A549 (cell line): ENCODE measurements around the gene RPS6KB2. TPM values are rescaled to one million over a fixed set of nuclear protein-coding genes. Genes with fewer than 3 reads are reported as not detected.

ENCODE experiments used
- ATAC-seq, 2 experiments: fragments of 200-7000 bp in 1 of 2; fragments of >200 bp in 1 of 2; cut with Nextera tagmentation in 1 of 2; cut with Tn5 transposase in 1 of 2; 3 replicates each; pipeline versions ENCODE4 v1.8.0 to v1.9.1; 2018 to 2020; ENCODE audit warnings: mild to moderate bottlenecking in 1 of 2, moderate library complexity in 1 of 2
- CTCF ChIA-PET: fragments of 300-600 bp; sonication (Branson Sonifier 250); formaldehyde crosslinking; extraction: SDS; loops from one replicate; lab custom pipeline; 2021; ENCODE audit warnings: antibody characterized with exemption, inconsistent platforms; lab: Yijun Ruan, JAX
- POLR2A ChIA-PET: fragments of 350-600 bp; formaldehyde crosslinking; extraction: SDS; loops from one replicate; lab custom pipeline; 2021; ENCODE audit warnings: antibody characterized with exemption, inconsistent platforms; lab: Yijun Ruan, JAX
- DNase-seq, 2 experiments: peaks; one replicate each; pipeline versions ENCODE4 v3.0.0 to v3.0.0-alpha.2; 2011 to 2016; ENCODE audit warnings: low read depth in 1 of 2, low spot score in 1 of 2
- FAIRE-seq: peaks from 2 replicates; lab custom pipeline; 2011; peaks lifted over from hg19 to GRCh38; lab: Jason Lieb, UNC
- H3K27ac ChIP-seq, 2 experiments: fragments of >200 bp; sonication (Bioruptor Twin); formaldehyde crosslinking; 3 replicates each; pipeline ENCODE4 v1.5.1; 2016 to 2017
- H3K4me1 ChIP-seq: fragments of >200 bp; sonication (Bioruptor Twin); formaldehyde crosslinking; 3 replicates; pipeline ENCODE4 v1.6.1; 2016
- H3K4me2 ChIP-seq: fragments of >200 bp; sonication (Bioruptor Twin); formaldehyde crosslinking; 3 replicates; pipeline ENCODE4 v1.6.1; 2016
- H3K4me3 ChIP-seq: fragments of >200 bp; sonication (Bioruptor Twin); formaldehyde crosslinking; 3 replicates; pipeline ENCODE4 v1.5.1; 2016
- H3K9me3 ChIP-seq: fragments of >200 bp; sonication (Bioruptor Twin); formaldehyde crosslinking; 3 replicates; pipeline ENCODE4 v1.6.1; 2016
- ATOH8 ChIP-seq: fragments of 250-450 bp; sonication (Bioruptor Pico); IDR thresholded peaks from 2 replicates; pipeline ENCODE4 v1.5.0; 2020; ENCODE audit warnings: low read depth, mild to moderate bottlenecking, moderate library complexity
- BCL3 ChIP-seq: fragments of >200 bp; sonication (Bioruptor Twin); formaldehyde crosslinking; IDR thresholded peaks from 3 replicates; pipeline ENCODE4 v1.6.1; 2016
- BHLHE40 ChIP-seq: IDR thresholded peaks from 2 replicates; pipeline ENCODE4 v1.6.1; 2012; ENCODE audit warnings: low read depth, low read length, inconsistent platforms
- CHD4 ChIP-seq: fragments of 200-600 bp; sonication (generic); IDR thresholded peaks from 2 replicates; pipeline ENCODE4 v1.6.1; 2016; ENCODE audit warnings: antibody characterized with exemption, mild to moderate bottlenecking, borderline replicate concordance
- E2F6 ChIP-seq: IDR thresholded peaks from 2 replicates; pipeline ENCODE4 v1.6.1; 2012; ENCODE audit warnings: low read depth, borderline replicate concordance
- EHF ChIP-seq: fragments of 250-450 bp; sonication (Bioruptor Pico); IDR thresholded peaks from 2 replicates; pipeline ENCODE4 v1.5.0; 2020; ENCODE audit warnings: mild to moderate bottlenecking
- FOSL2 ChIP-seq, 2 experiments: fragments of 450-650 bp in 1 of 2; fragments of >200 bp in 1 of 2; sonication (Bioruptor Twin) in 1 of 2; formaldehyde crosslinking; IDR thresholded peaks; 2 replicates each; pipeline versions ENCODE4 v1.5.0 to v1.6.1; 2016 to 2020; ENCODE audit warnings: mild to moderate bottlenecking in 1 of 2, moderate library complexity in 1 of 2
- GATA3 ChIP-seq: IDR thresholded peaks from 2 replicates; pipeline ENCODE4 v1.6.1; 2012; ENCODE audit warnings: borderline replicate concordance
- HOXA7 ChIP-seq: fragments of 250-450 bp; sonication (Bioruptor Pico); IDR thresholded peaks from 2 replicates; pipeline ENCODE4 v1.5.0; 2020; ENCODE audit warnings: mild to moderate bottlenecking, moderate library complexity
- HOXB13 ChIP-seq: fragments of 250-450 bp; sonication (Bioruptor Pico); IDR thresholded peaks from 2 replicates; pipeline ENCODE4 v1.5.0; 2020; ENCODE audit warnings: low read depth, mild to moderate bottlenecking, moderate library complexity
- HOXB5 ChIP-seq: fragments of 250-450 bp; sonication (Bioruptor Pico); IDR thresholded peaks from 2 replicates; pipeline ENCODE4 v1.5.0; 2020; ENCODE audit warnings: mild to moderate bottlenecking, moderate library complexity
- JUN ChIP-seq, 2 experiments: fragments of >200 bp; sonication (Bioruptor Twin); formaldehyde crosslinking; IDR thresholded peaks; 2 replicates in 1 of 2; 3 replicates in 1 of 2; pipeline ENCODE4 v1.6.1; 2016 to 2017
- KDM5A ChIP-seq: fragments of 200-600 bp; sonication (generic); IDR thresholded peaks from 2 replicates; pipeline ENCODE4 v1.6.1; 2016; ENCODE audit warnings: antibody characterized with exemption, mild to moderate bottlenecking
- MAFK ChIP-seq: fragments of 450-650 bp; IDR thresholded peaks from 2 replicates; pipeline ENCODE4 v1.6.1; 2014; ENCODE audit not compliant: partially characterized antibody
- NFE2L2 ChIP-seq: fragments of 150-350 bp; conservative IDR thresholded peaks from 2 replicates; pipeline ENCODE4 v1.6.1; 2014; ENCODE audit warnings: low read length
- NPAS2 ChIP-seq: fragments of 250-450 bp; sonication (Bioruptor Pico); IDR thresholded peaks from 2 replicates; pipeline ENCODE4 v1.8.0; 2022; ENCODE audit warnings: mild to moderate bottlenecking, moderate library complexity, borderline replicate concordance
- NR3C1 ChIP-seq: fragments of >200 bp; sonication (Bioruptor Twin); formaldehyde crosslinking; IDR thresholded peaks from 3 replicates; pipeline ENCODE4 v1.6.1; 2017
- PBX3 ChIP-seq: IDR thresholded peaks from 2 replicates; pipeline ENCODE4 v1.6.1; 2012
- PHF8 ChIP-seq: fragments of 200-600 bp; sonication (generic); IDR thresholded peaks from 2 replicates; pipeline ENCODE4 v1.6.1; 2016; ENCODE audit warnings: low read depth, mild to moderate bottlenecking, antibody characterized with exemption, moderate library complexity, borderline replicate concordance
- POLR2A ChIP-seq: IDR thresholded peaks from 2 replicates; pipeline ENCODE4 v1.6.1; 2012; ENCODE audit warnings: mild to moderate bottlenecking, low read length
- RAD21 ChIP-seq, 2 experiments: fragments of >200 bp in 1 of 2; sonication (Bioruptor Twin) in 1 of 2; formaldehyde crosslinking in 1 of 2; IDR thresholded peaks in 1 of 2; conservative IDR thresholded peaks in 1 of 2; 2 replicates in 1 of 2; 3 replicates in 1 of 2; pipeline ENCODE4 v1.6.1; 2012 to 2018; ENCODE audit warnings: inconsistent platforms in 1 of 2
- RARB ChIP-seq: fragments of 250-450 bp; sonication (Bioruptor Pico); IDR thresholded peaks from 2 replicates; pipeline ENCODE4 v1.8.0; 2021; ENCODE audit warnings: mild to moderate bottlenecking, moderate library complexity
- RFX5 ChIP-seq: fragments of 450-650 bp; IDR thresholded peaks from 2 replicates; pipeline ENCODE4 v1.7.1; 2014; ENCODE audit warnings: antibody characterized with exemption, mild to moderate bottlenecking, moderate library complexity
- SMC3 ChIP-seq: fragments of >200 bp; sonication (Bioruptor Twin); formaldehyde crosslinking; IDR thresholded peaks from 3 replicates; pipeline ENCODE4 v1.6.1; 2018; ENCODE audit warnings: inconsistent platforms
- TFCP2L1 ChIP-seq: fragments of 250-450 bp; sonication (Bioruptor Pico); IDR thresholded peaks from 2 replicates; pipeline ENCODE4 v1.5.0; 2021; ENCODE audit warnings: mild to moderate bottlenecking
- TP53 ChIP-seq: fragments of 250-450 bp; sonication (Bioruptor Pico); IDR thresholded peaks from 2 replicates; pipeline ENCODE4 v1.5.0; 2021; ENCODE audit warnings: mild to moderate bottlenecking, moderate library complexity
- ZFP36 ChIP-seq: fragments of 450-650 bp; IDR thresholded peaks from 2 replicates; pipeline ENCODE4 v1.6.1; 2014; ENCODE audit warnings: borderline replicate concordance; ENCODE audit not compliant: partially characterized antibody
- ZNF302 ChIP-seq: fragments of 250-450 bp; sonication (Bioruptor Pico); IDR thresholded peaks from 2 replicates; pipeline ENCODE4 v1.9.0; 2021; ENCODE audit warnings: inconsistent platforms, mild to moderate bottlenecking, moderate library complexity
- ZSCAN20 ChIP-seq: fragments of 250-450 bp; sonication (Bioruptor Pico); IDR thresholded peaks from 2 replicates; pipeline ENCODE4 v1.8.0; 2022; ENCODE audit warnings: mild to moderate bottlenecking, moderate library complexity
- WGBS: methylation state at CpG from one replicate; pipeline ENCODE4 v1.1.6; 2017; ENCODE audit errors: missing lambda C conversion rate; 5-methylcytosine and 5-hydroxymethylcytosine counted together
- polyA plus RNA-seq, 4 experiments: library from polyadenylated mRNA; depleted of rRNA in 3 of 4; stranded (reverse); fragments of >200 nt; fragmentation: RNase III in 1 of 4; extraction: RNeasy Plus Mini Kit Qiagen cat#74134 plus additional on column Dnase treatment in 1 of 4; gene quantifications; 2 replicates in 3 of 4; 3 replicates in 1 of 4; pipeline ENCODE4 v1.2.3, GENCODE V29; 2011 to 2017
- TF ChIP-seq, protein P1 (sequence below): fragments of >200 bp; sonication (Bioruptor Twin); formaldehyde crosslinking; IDR thresholded peaks from 2 replicates; pipeline ENCODE4 v1.6.1; 2016

The RPS6KB2 gene
- polyA plus RNA-seq, 2 of the 4 experiments (the other 2 are of a cell fraction), result 40.9 to 47.9 TPM

DNA sequence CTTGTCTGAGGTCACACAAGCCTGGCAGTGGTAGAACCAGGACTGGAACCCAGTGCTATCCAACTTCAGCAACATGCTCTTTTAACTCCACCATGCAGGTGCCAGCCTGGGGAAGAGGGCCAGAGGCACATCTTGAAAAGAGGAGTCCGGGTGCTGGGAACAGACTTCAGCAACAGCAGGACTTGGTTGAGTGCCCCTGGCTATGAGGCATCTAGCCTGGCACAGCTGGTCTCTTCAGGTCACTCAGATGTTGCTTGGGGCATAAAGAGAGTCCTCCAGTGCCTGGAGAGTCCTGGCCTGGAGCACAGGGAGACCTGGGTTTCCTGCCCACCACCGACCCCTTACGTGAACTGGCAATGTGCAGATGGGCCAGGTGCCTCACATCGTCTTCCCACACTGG lies 49.8 kb upstream of the RPS6KB2 start:
- Histone ChIP-seq H3K27ac (peak overlapping the region; percentile 95 to 100), H3K9me3 (no peaks in the 10 kb centered on the region), H3K4me3 (no peak overlapping the region), H3K4me1 (peaks cover 85% of the 10 kb centered on the region), H3K4me2 (peak overlapping the region; percentile 95)
- DNase-seq (no peak), FAIRE-seq (no peak), ATAC-seq (no peak)
- ChIA-PET POLR2A (interaction anchor here (0.6 to 7.7 kb wide), 4 partner anchors 8 to 33 kb away, joined by 9 to 129 read pairs (median 24); partner anchors contain the start of gene POLD4), CTCF (interaction anchor here (1.3 to 46.2 kb wide), 5 partner anchors 3 to 200 kb away, joined by 3 to 1913 read pairs (median 626); partner anchors contain the start of genes CLCF1, POLD4, PPP1CA and RAD9A)
- TF ChIP-seq ZFP36 (no peak), MAFK (no peak), JUN (IDR thresholded peaks at IDR 0.05) (no peak), BCL3 (no peak), PHF8 (no peak), KDM5A (no peak), PBX3 (no peak), RAD21 (conservative IDR thresholded peaks at IDR 0.05 in 1 of 2, IDR thresholded peaks at IDR 0.05 in 1 of 2) (no peak), ZNF302 (CRISPR knock-in tag) (no peak), NR3C1 (no peak), FOSL2 (IDR thresholded peaks at IDR 0.05) (no peak), FOSL2 (CRISPR knock-in tag; IDR thresholded peaks at IDR 0.05) (no peak), ZSCAN20 (CRISPR knock-in tag) (no peak), TP53 (CRISPR knock-in tag) (no peak)
- 78% methylated on average over 4 of the region's 4 CpGs for WGBS

DNA sequence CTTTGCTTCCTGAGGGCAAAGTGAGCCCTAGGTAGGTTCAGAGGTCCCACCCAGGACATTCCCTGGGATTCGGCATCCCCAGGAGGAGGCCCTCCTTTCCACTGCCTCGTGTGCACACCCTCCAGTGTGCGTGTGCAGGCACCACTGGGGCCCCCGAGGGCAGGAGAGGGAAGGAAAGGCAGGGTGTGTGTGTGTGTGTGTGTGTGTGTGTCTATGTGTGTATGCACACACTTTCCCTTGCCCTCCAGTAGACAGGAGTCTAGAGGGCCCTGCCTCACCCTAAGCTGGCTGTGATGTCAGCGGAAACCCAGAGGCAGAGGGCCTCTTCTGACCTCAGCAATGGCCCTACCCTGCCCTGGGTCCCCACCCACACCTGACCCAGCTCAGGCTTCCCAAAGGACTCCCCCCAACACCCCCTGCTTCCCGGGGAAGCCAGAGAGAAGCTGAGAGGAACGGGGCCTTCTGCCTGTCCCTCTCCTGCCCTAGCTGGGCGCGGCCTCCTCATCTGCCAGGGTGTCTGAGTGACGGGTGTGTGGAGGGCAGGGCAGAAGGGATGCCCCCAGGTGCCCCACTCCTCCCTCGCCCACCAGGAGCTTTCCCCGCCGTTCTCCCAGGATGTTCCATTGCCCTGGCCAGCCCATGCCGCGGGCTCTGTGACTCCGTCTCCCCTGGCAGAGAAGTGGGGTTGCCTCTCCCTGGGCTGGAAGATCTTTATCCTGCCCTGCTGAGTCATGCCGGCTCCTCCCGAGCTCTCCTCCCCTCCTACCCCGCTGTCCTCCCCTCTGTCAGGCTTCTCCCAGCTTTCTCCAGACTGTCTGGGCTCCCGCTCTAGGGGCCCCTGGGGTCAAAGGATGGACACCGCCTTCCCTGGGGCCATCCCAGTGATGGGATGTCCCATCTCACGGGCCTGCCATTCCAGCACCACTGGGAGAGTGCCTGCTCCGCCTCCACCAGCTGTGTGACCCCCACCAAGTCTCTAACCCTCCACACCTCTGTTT lies 48.9 kb upstream of the RPS6KB2 start:
- Histone ChIP-seq H3K4me3 (no peak overlapping the region), H3K27ac (peak overlapping the region; percentile 95 to 100), H3K4me2 (peak overlapping the region; percentile 95), H3K9me3 (no peaks in the 10 kb centered on the region), H3K4me1 (peaks cover 88% of the 10 kb centered on the region)
- ChIA-PET CTCF (interaction anchor here (1.2 to 46.2 kb wide), 9 partner anchors 2 to 298 kb away, joined by 3 to 1913 read pairs (median 81); partner anchors contain the start of genes CLCF1, POLD4, PPP1CA and RAD9A), POLR2A (interaction anchor here (1.0 to 7.7 kb wide), 6 partner anchors 9 to 91 kb away, joined by 3 to 129 read pairs (median 7); partner anchors contain the start of genes POLD4 and RAD9A)
- 9% methylated on average over 16 of the region's 23 CpGs for WGBS
- ATAC-seq, result peak; percentile 17 to 60; a peak in 5 of 6 replicates
- no peak for FAIRE-seq
- peak; percentile 86 to 89 for DNase-seq
- peak; percentile 22; the same call in 2 of the 3 replicates for TF ChIP-seq SMC3
- TF ChIP-seq RARB, result peak; percentile 43; the same call in 1 of the 2 replicates
- TF ChIP-seq BHLHE40, result no peak
- TF ChIP-seq PBX3, result peak; percentile 64
- peak; percentile 85 for TF ChIP-seq HOXA7 (CRISPR knock-in tag)
- peak; percentile 36; the same call in 1 of the 2 replicates for TF ChIP-seq E2F6
- TF ChIP-seq RAD21 (conservative IDR thresholded peaks at IDR 0.05 in 1 of 2, IDR thresholded peaks at IDR 0.05 in 1 of 2), result peak in 1 of 2 experiments; percentile 31; a peak in 3 of 5 replicates
- TF ChIP-seq EHF, result peak; percentile 92
- TF ChIP-seq NPAS2, result no peak; the same call in 1 of the 2 replicates
- no peak for TF ChIP-seq RFX5
- no peak for TF ChIP-seq CHD4
- TF ChIP-seq ATOH8 (CRISPR knock-in tag), result peak; percentile 75
- 0 out of 2 replicates have a peak, but pooled peaks have one; percentile 4 for TF ChIP-seq TFCP2L1
- TF ChIP-seq, protein P1, sequence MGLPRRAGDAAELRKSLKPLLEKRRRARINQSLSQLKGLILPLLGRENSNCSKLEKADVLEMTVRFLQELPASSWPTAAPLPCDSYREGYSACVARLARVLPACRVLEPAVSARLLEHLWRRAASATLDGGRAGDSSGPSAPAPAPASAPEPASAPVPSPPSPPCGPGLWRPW, result no peak
- TF ChIP-seq HOXB5 (CRISPR knock-in tag), result peak; percentile 82; the same call in 1 of the 2 replicates
- peak; percentile 76 for TF ChIP-seq HOXB13
- TF ChIP-seq ZNF302 (CRISPR knock-in tag), result peak; percentile 55; the same call in 1 of the 2 replicates
- TF ChIP-seq NFE2L2, result peak; percentile 79
- TF ChIP-seq GATA3, result peak; percentile 86
- TF ChIP-seq POLR2A, result peak; percentile 36
- TF ChIP-seq TP53 (CRISPR knock-in tag), result peak; percentile 55
